Measurements from ENCODE around the gene TUBGCP6.

DNA sequence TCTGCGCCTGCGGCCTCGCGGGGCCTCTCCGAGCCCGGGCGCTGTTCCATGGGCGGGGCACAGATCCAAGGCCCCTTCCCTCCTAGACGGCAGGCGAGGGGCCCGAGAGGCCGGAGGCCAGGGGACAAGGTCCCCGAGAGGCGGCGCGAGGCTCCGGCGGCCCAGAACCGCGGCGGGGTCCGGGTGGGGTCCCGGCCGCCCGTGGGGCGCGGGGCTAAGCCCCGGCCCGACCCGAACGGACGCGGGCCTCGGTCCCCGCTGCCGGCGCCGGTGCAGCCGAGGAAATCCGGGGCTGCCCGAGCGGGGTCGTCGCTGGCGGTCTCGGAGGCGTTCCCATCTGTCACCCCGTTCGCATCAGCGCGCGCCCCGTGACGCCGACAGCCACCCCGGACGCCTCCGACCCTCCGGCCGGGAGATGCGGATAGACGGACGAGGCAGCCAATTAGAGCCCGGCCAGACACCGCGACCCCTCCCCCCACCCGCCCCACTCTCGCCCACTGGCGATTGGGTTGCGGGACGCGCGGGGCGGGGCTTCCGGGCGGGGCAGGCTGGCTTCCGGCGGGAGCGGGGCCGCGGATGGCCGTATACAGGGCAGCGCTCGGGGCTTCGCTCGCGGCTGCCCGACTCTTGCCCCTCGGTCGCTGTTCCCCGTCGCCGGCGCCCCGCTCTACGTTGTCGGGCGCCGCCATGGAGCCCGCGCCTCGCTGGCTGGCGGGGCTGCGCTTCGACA, 44.2 kb downstream of the TUBGCP6 start, which contains the start of gene SELENOO:
- TF ChIP-seq, protein P1, sequence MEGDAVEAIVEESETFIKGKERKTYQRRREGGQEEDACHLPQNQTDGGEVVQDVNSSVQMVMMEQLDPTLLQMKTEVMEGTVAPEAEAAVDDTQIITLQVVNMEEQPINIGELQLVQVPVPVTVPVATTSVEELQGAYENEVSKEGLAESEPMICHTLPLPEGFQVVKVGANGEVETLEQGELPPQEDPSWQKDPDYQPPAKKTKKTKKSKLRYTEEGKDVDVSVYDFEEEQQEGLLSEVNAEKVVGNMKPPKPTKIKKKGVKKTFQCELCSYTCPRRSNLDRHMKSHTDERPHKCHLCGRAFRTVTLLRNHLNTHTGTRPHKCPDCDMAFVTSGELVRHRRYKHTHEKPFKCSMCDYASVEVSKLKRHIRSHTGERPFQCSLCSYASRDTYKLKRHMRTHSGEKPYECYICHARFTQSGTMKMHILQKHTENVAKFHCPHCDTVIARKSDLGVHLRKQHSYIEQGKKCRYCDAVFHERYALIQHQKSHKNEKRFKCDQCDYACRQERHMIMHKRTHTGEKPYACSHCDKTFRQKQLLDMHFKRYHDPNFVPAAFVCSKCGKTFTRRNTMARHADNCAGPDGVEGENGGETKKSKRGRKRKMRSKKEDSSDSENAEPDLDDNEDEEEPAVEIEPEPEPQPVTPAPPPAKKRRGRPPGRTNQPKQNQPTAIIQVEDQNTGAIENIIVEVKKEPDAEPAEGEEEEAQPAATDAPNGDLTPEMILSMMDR (IDR thresholded peaks at IDR 0.05): no peak
- TF ChIP-seq POLR2A (IDR thresholded peaks at IDR 0.05): peak; percentile 80 to 81
